KG1 (cell line): Measurements from ENCODE around the gene HOXC10.

Source experiments
- DNase-seq: peaks from one replicate; lab custom pipeline; 2025; lab: John Stamatoyannopoulos, UW

Gene HOXC10

GRCh38 chr12:53965281-53966084 lies 19.5 kb upstream of the HOXC10 start:
- no peak for DNase-seq

GRCh38 chr12:53966085-53966384 lies 18.9 kb upstream of the HOXC10 start:
- DNase-seq, result no peak

GRCh38 chr12:53966385-53967133 lies 18.4 kb upstream of the HOXC10 start:
- DNase-seq, result no peak

- no peak for DNase-seq
Observed at GRCh38 chr12:53967421-53967925, 17.5 kb upstream of the HOXC10 start.

GRCh38 chr12:53968214-53969127 lies 16.5 kb upstream of the HOXC10 start:
- no peak for DNase-seq

DNA sequence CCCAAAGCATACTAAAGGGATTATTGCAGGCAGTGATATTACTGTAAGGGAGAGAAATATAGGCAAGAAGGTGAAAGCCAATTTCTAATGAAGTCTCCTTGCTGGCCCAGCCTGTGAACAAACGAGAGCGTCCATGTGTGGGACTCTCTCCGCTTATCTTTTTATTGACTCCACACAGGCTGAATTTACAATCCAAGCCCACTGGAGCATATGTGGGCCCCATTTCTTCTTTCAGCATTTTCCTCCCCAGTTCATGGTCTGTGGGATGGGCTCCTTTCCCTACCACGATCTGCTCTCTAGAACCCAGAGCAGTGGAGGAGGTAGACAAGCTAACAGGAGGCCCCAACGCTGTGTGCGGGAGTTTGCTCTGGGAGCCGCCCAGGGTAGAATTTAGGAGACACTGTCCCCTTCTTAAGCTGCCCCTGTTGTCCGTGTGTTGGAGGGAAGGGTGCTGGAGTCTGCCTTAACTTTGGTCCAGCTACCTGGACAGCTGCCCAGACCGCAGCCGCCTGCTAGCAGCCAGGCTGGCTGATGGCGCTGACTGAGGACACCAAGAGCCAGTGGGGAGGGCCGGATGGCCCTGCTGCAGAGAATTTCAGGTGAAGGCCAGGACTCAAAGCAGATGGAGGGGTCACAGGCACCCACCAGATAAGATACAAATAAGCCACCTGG lies 15.2 kb upstream of the HOXC10 start:
- DNase-seq, result no peak

DNA sequence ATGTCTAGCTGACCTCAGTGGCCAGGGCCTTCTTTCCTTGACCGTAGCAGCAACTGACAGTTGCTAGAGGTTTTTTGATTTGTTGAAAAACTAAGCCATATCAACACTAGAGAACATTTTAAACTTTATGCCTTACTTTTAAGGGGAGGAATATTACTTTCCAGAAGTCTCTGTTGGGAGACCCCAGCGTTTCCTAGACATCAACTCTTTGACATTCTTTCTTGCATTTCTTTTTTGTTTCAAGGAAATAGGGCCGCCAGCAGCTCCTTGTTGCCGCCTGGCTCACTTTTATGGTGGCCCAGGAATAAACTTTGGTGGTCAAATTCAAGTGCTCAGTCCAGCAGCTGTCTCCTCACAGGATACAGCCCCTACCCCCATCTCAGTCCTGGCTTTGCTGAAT lies 14.5 kb upstream of the HOXC10 start:
- DNase-seq, result no peak

GRCh38 chr12:53971129-53971528 lies 13.8 kb upstream of the HOXC10 start:
- no peak for DNase-seq

DNA sequence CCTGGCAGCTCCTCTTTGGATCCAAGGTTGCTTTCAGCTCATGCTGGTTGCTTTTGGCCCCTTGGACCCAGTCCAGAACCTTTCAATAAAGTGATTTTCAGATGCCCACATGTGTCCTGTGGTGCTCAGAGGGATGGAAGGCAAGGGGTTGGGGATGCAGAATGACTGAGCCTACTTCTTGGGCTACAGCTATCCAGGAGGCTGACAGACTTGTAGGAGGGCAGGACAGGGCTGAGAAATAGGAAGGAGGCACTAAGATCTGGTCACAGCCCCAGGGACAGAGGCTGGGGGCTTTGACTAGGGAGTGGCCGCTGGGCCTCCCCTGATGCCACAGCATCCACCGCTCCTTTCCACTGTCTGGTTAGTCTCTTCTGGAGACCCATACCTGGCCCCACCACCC lies 13.3 kb upstream of the HOXC10 start:
- no peak for DNase-seq

DNA sequence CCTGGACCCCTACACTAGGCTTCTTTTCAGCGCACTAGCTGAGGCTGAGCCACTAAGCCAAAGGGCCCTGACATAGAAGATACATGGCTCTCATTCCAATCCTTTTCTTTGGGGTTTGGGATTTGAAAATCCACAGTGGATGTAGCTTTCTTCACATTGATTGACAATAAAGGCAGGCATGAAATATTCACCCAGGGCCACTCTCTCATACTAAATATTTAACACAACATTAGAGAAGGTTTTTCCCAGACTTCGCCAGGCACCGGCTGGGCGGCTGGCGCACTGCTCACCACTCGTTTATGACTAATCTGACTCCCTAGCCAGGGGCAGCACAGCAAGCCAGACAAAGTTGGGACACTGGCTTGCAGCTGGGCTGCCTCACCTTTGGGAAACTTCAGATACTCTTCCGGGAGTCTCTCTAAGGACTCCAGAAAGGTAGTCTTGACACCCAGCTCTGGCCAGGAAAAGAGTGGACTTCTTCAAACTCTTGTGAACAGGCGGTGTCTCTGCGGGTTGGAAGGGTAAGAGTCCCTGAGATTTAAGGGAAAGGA lies 12.7 kb upstream of the HOXC10 start:
- no peak for DNase-seq

GRCh38 chr12:53972722-53973235 lies 12.2 kb upstream of the HOXC10 start, which contains the start of gene HOXC11:
Gene HOXC11 (plus strand): TSS chr12:53973126. CDS start chr12:53973242, 116 bp downstream.
- DNase-seq, result no peak

DNA sequence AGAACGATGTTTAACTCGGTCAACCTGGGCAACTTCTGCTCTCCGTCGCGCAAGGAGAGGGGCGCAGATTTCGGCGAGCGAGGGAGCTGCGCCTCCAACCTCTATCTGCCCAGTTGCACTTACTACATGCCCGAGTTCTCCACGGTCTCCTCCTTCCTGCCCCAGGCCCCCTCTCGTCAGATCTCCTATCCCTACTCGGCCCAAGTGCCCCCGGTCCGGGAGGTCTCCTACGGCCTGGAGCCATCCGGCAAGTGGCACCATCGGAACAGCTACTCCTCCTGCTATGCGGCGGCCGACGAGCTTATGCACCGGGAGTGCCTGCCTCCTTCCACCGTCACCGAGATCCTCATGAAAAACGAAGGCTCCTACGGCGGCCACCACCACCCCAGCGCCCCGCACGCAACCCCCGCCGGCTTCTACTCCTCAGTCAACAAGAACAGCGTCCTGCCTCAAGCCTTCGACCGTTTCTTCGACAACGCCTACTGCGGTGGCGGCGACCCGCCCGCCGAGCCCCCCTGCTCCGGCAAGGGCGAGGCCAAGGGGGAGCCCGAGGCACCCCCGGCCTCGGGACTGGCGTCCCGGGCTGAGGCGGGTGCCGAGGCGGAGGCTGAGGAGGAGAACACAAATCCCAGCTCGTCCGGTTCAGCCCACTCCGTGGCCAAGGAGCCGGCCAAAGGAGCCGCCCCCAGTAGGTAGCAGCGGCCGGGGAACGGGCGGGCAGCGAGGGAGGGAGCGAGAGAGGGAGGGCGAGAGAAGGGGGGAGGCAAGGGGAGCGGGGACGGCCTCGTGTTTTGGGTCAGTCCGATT lies 11.5 kb upstream of the HOXC10 start:
- no peak for DNase-seq

GRCh38 chr12:53974084-53975063 lies 10.6 kb upstream of the HOXC10 start, which contains the start of gene HOTAIR:
Gene HOTAIR (minus strand): TSS chr12:53974954.
- no peak for DNase-seq

DNA sequence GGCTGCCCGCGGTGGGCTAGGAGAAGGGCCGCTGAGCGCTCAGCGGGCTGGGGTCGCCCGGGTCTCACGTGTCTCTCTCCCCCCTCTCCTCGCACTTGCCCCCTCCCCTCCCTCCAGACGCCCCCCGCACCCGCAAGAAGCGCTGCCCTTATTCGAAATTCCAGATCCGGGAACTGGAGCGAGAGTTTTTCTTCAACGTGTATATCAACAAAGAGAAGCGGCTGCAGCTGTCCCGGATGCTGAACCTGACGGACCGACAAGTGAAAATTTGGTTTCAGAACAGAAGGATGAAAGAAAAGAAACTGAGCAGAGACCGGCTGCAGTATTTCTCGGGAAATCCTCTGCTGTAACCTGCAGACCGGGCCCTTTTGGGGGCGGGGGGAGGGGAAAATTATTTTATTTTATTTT lies 9.9 kb upstream of the HOXC10 start:
- no peak for DNase-seq

DNA sequence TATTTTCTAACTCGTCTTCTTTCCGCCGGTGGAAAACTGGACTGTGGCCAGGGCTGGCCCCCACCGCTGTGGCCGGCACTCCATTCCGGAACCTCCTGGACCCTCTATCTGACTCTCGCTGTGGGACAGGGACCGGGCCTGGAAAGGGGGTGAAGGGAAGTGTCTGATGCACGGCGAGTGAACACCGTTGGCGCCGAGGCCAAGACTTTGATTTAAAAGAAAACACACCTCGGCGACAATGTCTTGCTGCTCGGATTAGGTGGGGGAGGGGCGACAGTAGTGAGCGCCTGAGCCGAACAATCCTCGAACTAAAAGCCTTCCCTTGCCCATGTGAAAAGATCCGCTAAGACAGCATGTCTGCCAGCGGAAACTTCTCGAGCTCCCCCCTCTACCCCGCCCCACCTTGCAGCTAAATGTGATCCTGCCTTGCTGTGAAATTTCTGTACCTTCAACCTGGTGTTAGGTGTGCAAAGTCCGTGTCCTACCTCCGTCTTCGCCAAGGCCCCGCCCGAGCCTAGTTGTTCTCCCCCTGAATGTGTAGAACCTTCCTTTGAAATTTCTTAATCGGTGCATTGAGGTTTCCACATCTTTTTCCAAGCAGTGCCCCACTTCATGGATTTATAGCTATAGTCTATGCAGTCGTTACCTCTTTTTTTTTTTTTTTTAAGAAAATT lies 9.3 kb upstream of the HOXC10 start:
- DNase-seq, result no peak

DNA sequence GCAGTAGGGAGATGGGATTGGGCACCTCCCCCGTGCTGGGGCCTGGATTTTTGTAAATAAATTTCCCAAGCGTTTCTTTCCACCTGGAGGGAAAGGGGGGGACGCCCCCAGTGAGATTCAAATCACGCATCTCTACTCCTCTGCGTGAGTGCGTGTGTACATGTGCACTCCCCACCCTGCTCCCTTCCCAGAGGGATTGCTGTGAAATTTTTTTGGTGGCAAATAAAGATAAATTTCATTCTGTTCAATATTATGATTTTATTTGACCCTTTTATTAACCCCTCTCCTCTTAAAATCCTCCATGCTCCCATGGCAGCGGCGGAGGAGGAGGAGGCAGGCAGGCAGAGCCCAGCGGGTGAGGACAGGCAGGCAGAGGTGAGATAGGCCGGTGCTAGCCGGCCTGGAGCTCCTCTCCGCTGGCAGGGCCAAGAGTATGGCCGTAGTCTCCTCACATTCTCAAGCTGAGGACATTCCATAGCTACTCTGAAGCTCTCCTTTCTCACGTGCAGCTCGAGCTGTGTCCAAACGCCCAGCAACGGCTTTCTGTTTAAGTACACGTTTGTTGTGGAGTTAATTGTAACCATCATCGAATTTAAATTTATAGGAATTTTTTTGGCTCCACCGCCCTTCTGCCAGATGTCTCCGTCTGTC lies 8.6 kb upstream of the HOXC10 start:
- no peak for DNase-seq

GRCh38 chr12:53976823-53977595 lies 7.9 kb upstream of the HOXC10 start:
- no peak for DNase-seq
